GM19395 (cell line): ENCODE results near the gene GGACT.
A peak's percentile ranks its signal among the peaks of the same experiment; 100 is the strongest.
"Not testable (repeated sequence)": the region's sequence is repeated elsewhere in the genome, so short reads cannot be mapped to it uniquely, and the experiment has no call there.

Experiments used
- ATAC-seq: cut with Tn5 transposase; IDR thresholded peaks from one replicate; pipeline ENCODE4 v1.9.1; 2021; ENCODE audit warnings: mild to moderate bottlenecking, moderate library complexity; ENCODE audit not compliant: unreplicated experiment

The GGACT gene

GRCh38 chr13:100588331-100589177, at the start of gene GGACT:
GGACT (minus strand) TSS chr13:100588789; CDS start chr13:100532591, 56,198 bp downstream.
- peak; percentile 93 for ATAC-seq

GRCh38 chr13:100637796-100638195, 49.2 kb upstream of the GGACT start:
- ATAC-seq = no peak

DNA sequence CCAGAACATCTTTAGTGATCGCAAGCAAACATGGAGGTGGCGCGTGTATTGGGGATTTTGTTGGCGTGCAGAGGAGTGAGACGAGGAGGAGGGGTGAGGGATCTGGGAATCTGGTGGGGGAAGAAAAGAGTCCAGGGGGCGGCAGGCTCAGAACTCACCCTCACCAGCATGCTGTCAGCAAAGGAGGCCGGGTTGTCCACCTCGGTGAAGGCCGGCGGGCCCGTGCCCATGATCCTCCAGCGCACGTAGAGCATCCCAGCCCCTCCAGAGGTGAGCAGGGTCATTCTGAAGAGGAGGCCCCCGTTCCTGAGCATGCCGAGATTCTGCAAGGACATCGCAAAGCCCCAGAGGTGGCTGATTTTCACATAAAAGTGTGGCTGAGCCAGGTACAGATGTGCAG, 48.8 kb upstream of the GGACT start:
- no peak for ATAC-seq

GRCh38 chr13:100636441-100636840, 47.9 kb upstream of the GGACT start:
- no peak for ATAC-seq

GRCh38 chr13:100636004-100636403, 47.4 kb upstream of the GGACT start:
- ATAC-seq = no peak

DNA sequence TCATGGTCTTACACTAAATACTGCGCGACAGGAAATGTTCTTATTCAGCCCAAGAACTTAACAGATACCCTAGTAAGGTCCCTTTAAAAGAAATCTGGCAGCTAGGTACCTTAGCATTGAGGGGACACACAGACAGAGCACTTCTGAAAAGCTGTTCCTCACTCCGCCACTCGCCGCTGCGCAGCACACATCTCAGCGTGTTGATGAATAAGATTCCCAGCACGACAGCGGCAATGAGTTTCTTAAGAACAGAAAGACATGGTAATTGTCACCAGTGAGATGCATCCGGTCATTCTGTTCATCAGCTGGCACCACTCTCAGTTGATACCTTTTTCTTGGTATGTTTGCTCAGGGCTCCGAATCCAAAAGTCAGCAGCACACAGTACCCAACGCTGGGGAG, 46.1 kb upstream of the GGACT start:
- ATAC-seq = no peak

GRCh38 chr13:100633461-100633860, 44.9 kb upstream of the GGACT start:
- ATAC-seq = no peak

- no peak for ATAC-seq
Measured at GRCh38 chr13:100630555-100630954, 42.0 kb upstream of the GGACT start.

DNA sequence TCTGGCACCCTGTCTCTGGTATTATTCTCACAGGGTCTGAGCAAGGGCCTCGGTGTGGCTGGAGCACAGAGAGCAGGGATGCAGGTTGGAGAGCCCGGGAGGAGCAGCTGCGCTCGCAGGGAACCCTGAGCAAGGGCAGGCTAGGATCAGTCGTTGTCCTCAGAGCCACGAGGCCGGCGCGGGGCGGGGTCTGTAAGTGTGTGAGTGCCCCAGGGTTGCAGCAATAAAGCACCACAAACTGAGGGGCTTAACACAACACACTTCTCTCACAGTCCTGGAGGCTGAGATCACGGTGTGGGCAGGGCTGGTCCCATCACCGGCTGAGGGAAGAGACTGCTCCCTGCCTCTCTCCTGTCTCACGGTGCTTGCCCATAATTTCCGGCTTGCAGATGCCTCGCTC, 38.5 kb upstream of the GGACT start:
- no peak for ATAC-seq

GRCh38 chr13:100625447-100625846, 36.9 kb upstream of the GGACT start:
- ATAC-seq = no peak

DNA sequence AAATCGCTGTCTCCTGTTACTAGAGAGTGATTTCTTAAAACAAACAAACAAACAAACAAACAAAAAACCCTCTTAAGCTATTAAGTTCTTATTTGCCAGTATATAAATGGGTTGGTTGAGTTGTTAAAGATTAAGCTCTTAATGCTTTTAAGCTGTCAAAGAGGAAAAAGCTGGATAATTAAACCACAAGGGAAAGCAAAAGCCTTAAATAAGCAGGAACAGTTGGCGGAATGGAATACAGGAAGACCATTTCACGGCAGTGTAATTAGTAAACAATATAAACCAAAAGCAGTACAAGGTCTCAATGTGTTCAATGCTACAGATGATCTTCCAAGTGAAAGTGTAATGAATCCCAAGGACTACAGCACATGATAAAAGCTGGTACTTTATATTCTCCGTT, 32.2 kb upstream of the GGACT start:
- no peak for ATAC-seq

- ATAC-seq = no peak
Measured at GRCh38 chr13:100619940-100620339, 31.4 kb upstream of the GGACT start.

- ATAC-seq = not testable (repeated sequence)
Measured at GRCh38 chr13:100618897-100619296, 30.3 kb upstream of the GGACT start.

DNA sequence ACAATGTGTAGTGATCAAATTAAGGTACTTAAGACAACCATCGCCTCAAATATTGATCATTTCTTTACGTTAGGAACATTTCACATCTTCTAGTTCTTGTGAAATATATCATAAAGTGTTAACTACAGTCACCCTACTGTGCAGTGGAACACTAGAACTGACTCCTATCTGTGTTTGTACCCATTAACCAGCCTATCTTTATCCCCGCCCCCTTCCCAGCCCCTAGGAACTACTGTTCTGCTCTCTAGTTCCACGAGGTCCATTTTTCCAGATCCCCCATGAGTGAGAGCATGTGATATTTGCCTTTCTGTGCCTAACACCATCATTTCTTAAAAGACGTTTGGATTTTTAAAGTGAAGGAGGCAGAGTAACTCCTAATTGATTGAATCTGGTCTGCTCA, 24.4 kb upstream of the GGACT start:
- ATAC-seq = no peak

DNA sequence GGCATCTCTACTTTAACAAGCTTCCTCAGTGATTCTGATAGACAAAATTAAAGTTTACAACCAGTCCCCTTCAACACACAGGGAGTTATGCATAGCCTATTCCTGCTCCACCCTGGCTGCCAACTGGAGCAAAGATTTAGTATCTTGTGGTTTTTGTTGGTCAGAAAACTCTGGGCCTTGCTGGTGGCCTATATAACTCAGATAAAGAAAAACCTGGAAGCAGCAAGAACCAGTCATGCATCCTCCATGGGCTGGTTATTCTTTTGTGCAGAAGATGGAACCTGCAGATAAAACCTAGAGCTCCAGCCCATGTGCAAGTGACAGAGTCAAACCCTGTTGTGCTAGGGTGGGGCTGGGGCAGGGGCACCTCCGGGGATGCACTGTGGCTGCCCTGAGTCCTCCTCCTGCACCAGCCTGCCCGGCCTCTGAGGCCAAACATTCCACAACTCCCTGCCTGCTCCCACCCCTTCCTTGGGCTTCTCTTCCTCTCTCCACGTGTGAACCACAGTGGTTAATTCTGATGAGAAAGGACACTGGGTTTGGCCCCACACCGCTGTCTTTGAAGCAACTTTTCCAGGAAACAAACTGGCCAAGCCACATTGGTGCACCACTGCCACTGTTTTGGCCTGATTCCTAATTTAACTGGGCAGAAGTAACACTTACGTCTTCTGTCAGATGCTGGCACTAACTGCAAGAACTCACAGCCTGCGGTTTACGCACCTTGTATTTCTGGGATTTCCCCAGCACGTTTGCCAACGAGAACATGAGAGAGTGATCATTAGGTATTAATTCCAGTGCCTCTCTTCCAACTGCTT, 23.3 kb upstream of the GGACT start:
- no peak for ATAC-seq

DNA sequence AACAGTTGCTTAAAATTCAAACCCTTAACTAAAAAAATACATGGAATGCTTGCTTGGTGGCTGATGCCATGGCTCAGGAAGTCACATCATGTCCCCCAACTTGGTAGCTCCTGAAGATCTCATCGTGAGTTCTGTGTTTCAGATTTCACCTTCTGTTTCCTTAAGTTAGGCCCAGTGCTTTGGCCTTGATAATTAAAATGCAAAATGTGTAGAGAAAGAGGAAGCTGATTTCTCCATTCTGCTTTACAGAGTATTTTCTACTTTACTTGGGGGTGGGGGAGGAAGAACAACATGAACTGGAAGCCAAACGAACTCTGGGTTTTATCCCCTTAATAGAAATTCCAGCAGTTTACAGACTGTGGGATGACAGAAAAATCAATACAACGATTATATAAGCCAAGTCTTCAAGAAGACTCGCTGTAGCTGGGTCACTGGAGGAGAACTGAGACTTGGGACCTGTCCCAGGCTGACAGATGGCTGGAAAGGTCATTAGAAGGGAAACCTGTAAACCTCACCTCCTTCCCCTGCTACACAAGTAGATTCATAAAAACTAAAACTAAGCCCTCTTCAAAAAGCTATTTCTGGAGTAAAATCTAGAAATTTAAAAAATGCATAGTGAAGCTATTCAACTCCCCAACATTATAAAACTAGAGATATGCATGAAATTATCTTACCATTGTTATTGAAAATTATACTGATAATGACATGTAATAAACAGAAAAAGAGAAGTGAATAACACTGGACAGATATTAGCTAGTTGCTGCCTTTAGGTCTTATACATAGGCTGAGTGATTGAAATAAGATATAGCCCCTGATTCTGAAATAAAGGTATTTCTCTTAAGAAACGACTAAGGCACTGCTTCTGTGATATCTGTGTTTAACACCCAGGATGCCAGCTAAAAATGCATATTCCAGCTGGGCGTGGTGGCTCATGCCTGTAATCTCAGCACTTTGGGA, 22.1 kb upstream of the GGACT start:
- ATAC-seq = peak; percentile 43

DNA sequence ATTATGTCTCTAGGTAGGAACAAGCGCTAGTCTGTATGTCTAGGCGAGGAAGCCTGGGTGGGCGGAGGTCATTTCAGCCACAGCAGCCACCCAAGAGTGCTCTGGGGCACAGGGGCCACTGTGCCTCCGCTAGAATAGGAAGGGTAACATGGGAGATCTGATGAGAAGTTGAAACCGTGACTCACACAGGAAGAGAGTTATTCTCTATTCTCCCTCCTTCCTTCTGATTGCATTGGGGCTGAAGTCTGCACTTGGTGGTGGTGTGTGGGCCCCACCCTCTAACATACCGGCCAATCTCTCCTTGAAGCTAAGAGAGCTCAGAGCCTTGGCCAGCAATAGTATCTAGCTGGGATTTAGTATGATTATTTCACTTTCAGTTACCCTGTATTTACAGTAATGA, 20.3 kb upstream of the GGACT start:
- ATAC-seq = peak; percentile 93

DNA sequence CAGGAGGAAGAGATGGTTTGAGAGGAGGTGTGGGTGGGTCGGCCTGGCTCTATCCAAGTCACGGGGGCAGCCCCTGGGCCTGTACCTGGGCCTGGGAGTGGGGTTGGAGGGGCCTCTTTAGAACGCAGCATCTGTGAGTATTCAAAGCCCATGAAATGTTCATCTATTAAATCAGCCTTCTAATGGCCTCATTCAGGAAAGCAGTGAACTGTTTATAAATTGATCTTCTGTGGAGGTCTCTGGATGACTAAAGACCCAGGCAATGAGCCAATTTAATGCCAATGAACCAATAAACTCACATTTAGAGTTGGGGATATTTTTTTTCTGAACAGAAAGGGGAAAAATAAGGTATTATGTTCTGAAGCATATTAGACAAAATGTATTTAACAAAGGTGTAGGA, 19.9 kb upstream of the GGACT start:
- no peak for ATAC-seq

DNA sequence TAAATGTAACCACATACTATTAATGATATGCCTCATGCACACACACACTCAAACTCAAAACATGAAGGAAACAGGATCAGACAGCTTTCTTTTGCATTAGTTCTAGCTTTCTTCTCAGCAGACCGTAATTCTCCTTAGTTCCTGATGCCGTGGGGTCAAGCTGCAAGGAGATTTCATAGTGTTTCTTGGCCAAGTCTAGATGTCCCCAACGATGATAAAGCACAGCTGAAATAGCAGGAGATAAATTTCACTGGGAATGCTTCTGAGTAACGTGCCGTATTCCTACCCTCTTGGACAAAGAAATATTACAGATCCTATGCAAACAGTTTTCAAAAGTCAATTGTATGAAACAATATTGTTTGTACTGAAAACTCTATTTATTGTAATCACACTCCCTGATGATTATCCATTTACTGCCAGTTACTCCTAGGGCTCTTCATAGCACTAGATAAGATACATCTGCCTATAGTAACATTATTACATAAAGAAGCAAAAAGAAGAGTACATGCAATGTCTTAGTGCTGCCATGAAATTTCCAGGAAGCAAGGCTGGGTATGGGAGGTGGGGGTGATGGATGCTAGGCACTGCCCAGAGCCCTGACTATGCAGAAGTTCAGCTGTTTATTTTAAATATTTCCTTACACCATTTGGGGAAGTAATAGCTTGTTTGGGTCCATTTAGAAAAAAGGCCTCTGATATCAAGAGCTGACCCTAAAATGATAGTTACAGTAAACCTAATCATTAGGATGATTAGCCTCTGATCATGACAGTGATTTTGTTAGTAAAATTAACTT, 16.5 kb upstream of the GGACT start:
- no peak for ATAC-seq

DNA sequence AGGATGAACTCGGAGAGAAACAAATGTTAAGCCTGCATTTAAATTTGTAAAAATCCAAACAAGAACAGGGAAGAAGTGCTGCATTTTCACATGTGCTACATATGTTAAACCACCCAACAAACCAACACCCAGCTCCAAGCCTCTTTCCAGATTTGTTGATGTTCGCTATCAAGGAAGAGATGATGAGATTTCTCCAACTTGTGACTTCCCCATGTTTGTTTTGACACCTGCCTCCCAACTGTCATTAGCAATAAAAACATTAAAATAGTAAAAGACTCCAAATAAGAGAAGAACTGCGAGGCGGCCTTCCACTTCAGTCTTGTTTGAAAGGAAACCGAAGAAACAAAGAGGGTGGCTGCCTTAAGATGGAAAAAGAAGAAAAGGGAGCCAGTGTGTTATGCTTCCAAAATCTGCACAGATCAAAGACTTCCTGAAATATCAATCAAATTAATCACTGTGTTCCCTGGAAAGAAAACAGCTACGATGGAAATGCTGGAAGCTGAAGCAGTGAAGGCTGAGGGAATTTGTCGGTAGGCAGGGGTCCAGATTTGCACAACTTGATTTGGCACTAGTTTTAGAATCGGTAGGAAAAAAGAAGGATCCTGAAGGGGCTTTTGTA, 14.0 kb upstream of the GGACT start:
- ATAC-seq = no peak
